OCI-LY1 (cell line): ENCODE measurements around the gene IGF2R.

ENCODE experiments used
- H2AFZ ChIP-seq: fragments of 200-600 bp; sonication (generic), shearing (Covaris generic); 2 replicates; pipeline ENCODE4 v1.6.0; 2014; ENCODE audit warnings: antibody characterized with exemption, mild to moderate bottlenecking, low read length
- H3F3A ChIP-seq: fragments of 200-600 bp; sonication (generic), shearing (Covaris generic); 2 replicates; pipeline ENCODE4 v1.6.0; 2014; ENCODE audit warnings: mild to moderate bottlenecking, antibody characterized with exemption, low read length, moderate library complexity; ENCODE audit not compliant: insufficient read depth
- H3K27ac ChIP-seq: fragments of 200-600 bp; sonication (generic); 2 replicates; pipeline ENCODE4 v1.5.1; 2014; ENCODE audit warnings: low read length, mixed run types, mild to moderate bottlenecking, low read depth; ENCODE audit not compliant: poor library complexity, severe bottlenecking
- H3K27me3 ChIP-seq: fragments of 200-600 bp; sonication (generic); 2 replicates; pipeline ENCODE4 v1.6.0; 2014; ENCODE audit warnings: antibody characterized with exemption, mild to moderate bottlenecking, low read length, moderate library complexity; ENCODE audit not compliant: insufficient read depth
- H3K36me3 ChIP-seq: fragments of 200-600 bp; sonication (generic); 2 replicates; pipeline ENCODE4 v1.6.1; 2014; ENCODE audit warnings: mild to moderate bottlenecking, antibody characterized with exemption, low read length, moderate library complexity, mixed read lengths; ENCODE audit not compliant: insufficient read depth
- H3K4me1 ChIP-seq: fragments of 200-600 bp; sonication (generic); 2 replicates; pipeline ENCODE4 v1.5.1; 2014; ENCODE audit warnings: mild to moderate bottlenecking, low read length, moderate library complexity; ENCODE audit not compliant: insufficient read depth, severe bottlenecking
- H3K4me2 ChIP-seq: fragments of 200-600 bp; sonication (generic), shearing (Covaris generic); 2 replicates; pipeline ENCODE4 v1.6.1; 2014; ENCODE audit warnings: low read length
- H3K4me3 ChIP-seq: fragments of 200-600 bp; sonication (generic); 2 replicates; pipeline ENCODE4 v1.5.1; 2014; ENCODE audit warnings: low read length, low read depth, mild to moderate bottlenecking, mixed read lengths; ENCODE audit not compliant: poor library complexity, severe bottlenecking
- H3K79me2 ChIP-seq: fragments of 200-600 bp; shearing (Covaris generic); 2 replicates; pipeline ENCODE4 v1.6.1; 2016; ENCODE audit warnings: mixed run types, low read length, mixed read lengths; ENCODE audit not compliant: insufficient read depth
- H3K9ac ChIP-seq: fragments of 200-600 bp; sonication (generic), shearing (Covaris generic); 2 replicates; pipeline ENCODE4 v1.6.1; 2014; ENCODE audit warnings: mild to moderate bottlenecking, low read length, mixed read lengths
- H3K9me2 ChIP-seq: fragments of 200-600 bp; sonication (generic), shearing (Covaris generic); 2 replicates; pipeline ENCODE4 v1.6.1; 2014; ENCODE audit warnings: low read depth, mild to moderate bottlenecking, low read length, mixed read lengths
- H3K9me3 ChIP-seq: fragments of 200-600 bp; shearing (Covaris generic); 2 replicates; pipeline ENCODE4 v1.6.1; 2014; ENCODE audit warnings: low read length, mixed read lengths
- H4K20me1 ChIP-seq: fragments of 200-600 bp; sonication (generic), shearing (Covaris generic); 2 replicates; pipeline ENCODE4 v1.6.0; 2016; ENCODE audit warnings: mild to moderate bottlenecking, low read length; ENCODE audit not compliant: insufficient read depth
- EZH2 ChIP-seq: fragments of 200-600 bp; sonication (generic), shearing (Covaris generic); IDR thresholded peaks from 2 replicates; pipeline ENCODE4 v1.8.0; 2017; ENCODE audit warnings: borderline replicate concordance, mixed run types, mild to moderate bottlenecking, antibody characterized with exemption, low read length, moderate library complexity, mixed read lengths
- TF ChIP-seq, protein P1 (sequence below): fragments of 200-600 bp; sonication (generic), shearing (Covaris generic); IDR thresholded peaks from 2 replicates; pipeline ENCODE4 v1.5.1; 2017; ENCODE audit warnings: mild to moderate bottlenecking, antibody characterized with exemption, low read length, moderate library complexity, mixed read lengths

The IGF2R gene

DNA sequence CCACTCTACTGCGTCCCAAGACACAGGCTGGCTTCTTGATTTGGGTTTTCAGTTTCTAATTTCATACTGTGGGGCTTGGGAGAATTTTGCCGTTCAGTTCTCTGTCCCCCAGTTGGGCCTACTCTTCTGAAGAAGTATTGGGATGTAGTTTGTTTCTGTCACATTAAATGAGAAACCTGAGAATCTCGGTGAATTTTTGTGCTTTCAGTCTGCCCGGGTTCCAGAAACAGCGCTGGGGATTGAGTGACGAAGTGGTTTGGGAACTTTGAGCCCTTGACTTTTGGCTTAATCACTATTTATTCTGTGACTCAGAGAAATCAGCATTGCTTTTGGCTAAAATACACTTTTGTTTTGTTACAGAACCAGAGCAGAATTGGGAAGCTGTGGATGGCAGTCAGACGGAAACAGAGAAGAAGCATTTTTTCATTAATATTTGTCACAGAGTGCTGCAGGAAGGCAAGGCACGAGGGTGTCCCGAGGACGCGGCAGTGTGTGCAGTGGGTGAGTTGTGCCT, 74.0 kb downstream of the IGF2R start:
- no peaks in the 10 kb centered on the region for H3F3A ChIP-seq
- no peak overlapping the region for H3K4me2 ChIP-seq
- no peaks in the 10 kb centered on the region for H3K4me1 ChIP-seq
- no peak overlapping the region for H3K27ac ChIP-seq
- peaks cover 60% of the 10 kb centered on the region; the same call in 1 of the 2 replicates for H3K36me3 ChIP-seq
- no peaks in the 10 kb centered on the region for H4K20me1 ChIP-seq
- H3K27me3 ChIP-seq = no peaks in the 10 kb centered on the region
- H3K9me3 ChIP-seq = no peaks in the 10 kb centered on the region
- TF ChIP-seq, protein P1, sequence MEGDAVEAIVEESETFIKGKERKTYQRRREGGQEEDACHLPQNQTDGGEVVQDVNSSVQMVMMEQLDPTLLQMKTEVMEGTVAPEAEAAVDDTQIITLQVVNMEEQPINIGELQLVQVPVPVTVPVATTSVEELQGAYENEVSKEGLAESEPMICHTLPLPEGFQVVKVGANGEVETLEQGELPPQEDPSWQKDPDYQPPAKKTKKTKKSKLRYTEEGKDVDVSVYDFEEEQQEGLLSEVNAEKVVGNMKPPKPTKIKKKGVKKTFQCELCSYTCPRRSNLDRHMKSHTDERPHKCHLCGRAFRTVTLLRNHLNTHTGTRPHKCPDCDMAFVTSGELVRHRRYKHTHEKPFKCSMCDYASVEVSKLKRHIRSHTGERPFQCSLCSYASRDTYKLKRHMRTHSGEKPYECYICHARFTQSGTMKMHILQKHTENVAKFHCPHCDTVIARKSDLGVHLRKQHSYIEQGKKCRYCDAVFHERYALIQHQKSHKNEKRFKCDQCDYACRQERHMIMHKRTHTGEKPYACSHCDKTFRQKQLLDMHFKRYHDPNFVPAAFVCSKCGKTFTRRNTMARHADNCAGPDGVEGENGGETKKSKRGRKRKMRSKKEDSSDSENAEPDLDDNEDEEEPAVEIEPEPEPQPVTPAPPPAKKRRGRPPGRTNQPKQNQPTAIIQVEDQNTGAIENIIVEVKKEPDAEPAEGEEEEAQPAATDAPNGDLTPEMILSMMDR = no peak
- TF ChIP-seq EZH2 = no peak
- no peaks in the 10 kb centered on the region for H3K79me2 ChIP-seq
- no peak overlapping the region for H3K4me3 ChIP-seq
- H3K9me2 ChIP-seq = no peaks in the 10 kb centered on the region
- no peak overlapping the region for H3K9ac ChIP-seq
- no peak overlapping the region for H2AFZ ChIP-seq

DNA sequence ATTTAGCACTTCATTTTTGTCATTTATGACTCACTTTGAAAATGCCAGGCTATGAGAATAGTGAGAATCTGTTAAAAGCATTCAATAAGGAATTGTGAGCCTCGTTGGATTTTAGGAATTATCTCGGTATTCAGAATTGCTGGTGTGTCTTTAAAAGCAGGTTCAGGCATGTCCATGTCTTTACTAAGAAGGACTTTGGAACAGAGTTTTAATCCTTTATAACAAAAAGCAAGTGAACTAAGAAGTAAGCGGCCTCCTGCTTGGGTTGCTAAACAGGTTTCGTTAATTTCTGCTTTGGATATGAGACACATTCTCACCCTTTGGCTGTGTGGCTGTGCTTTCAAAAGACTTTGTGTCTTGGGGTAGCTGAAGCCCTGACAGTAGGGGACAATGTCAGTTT, 74.9 kb downstream of the IGF2R start:
- Histone ChIP-seq H3K79me2 (no peaks in the 10 kb centered on the region), H3K27ac (no peak overlapping the region), H2AFZ (no peak overlapping the region), H3K9ac (no peak overlapping the region), H4K20me1 (no peaks in the 10 kb centered on the region), H3K9me2 (no peaks in the 10 kb centered on the region), H3K4me3 (no peak overlapping the region), H3F3A (no peaks in the 10 kb centered on the region), H3K27me3 (no peaks in the 10 kb centered on the region), H3K4me2 (no peak overlapping the region), H3K9me3 (no peaks in the 10 kb centered on the region), H3K36me3 (peaks cover 67% of the 10 kb centered on the region; the same call in 1 of the 2 replicates), H3K4me1 (no peaks in the 10 kb centered on the region)
- TF ChIP-seq, protein P1 = no peak
- no peak for TF ChIP-seq EZH2

DNA sequence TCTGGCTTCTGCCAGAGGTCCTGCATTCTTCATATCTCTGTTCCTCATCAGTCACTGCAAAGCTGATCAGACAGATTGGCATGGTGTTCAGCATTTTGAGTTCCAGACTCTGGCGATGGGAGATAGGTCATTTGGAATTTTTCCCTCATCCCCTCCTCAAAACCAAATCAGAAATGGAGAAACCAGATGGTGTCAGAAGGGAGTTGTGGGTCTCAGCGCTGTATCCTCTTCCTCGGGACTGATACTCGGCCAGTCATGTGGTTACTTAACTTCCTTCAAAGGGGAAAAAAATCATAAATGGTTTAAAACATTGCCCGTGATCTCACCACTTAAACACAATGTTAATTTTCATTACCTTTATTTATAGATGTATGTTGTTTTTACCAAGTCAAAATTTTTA, 75.8 kb downstream of the IGF2R start:
- no peaks in the 10 kb centered on the region for H3F3A ChIP-seq
- no peaks in the 10 kb centered on the region for H3K4me1 ChIP-seq
- H3K9me2 ChIP-seq = no peaks in the 10 kb centered on the region
- no peaks in the 10 kb centered on the region for H3K79me2 ChIP-seq
- no peak overlapping the region for H3K4me2 ChIP-seq
- no peak overlapping the region for H3K27ac ChIP-seq
- TF ChIP-seq, protein P1 = no peak
- TF ChIP-seq EZH2 = no peak
- H3K36me3 ChIP-seq = peaks cover 76% of the 10 kb centered on the region
- no peaks in the 10 kb centered on the region for H3K27me3 ChIP-seq
- H3K9ac ChIP-seq = no peak overlapping the region
- H4K20me1 ChIP-seq = no peaks in the 10 kb centered on the region
- H2AFZ ChIP-seq = no peak overlapping the region
- H3K4me3 ChIP-seq = no peak overlapping the region
- H3K9me3 ChIP-seq = no peaks in the 10 kb centered on the region
